IMR-90 (cell line): ENCODE results near the gene ANKS4B. TPM values are rescaled to one million over a fixed set of nuclear protein-coding genes. Genes with fewer than 3 reads are reported as not detected.

Source experiments
- ATAC-seq: fragments of 200-7000 bp; cut with Tn5 transposase; 2 replicates; pipeline ENCODE4 v1.9.1; 2020; ENCODE audit warnings: low read depth, mild to moderate bottlenecking, moderate library complexity
- BruUV-seq: library from RNA; stranded (reverse); fragments of 400-500 nt; replicated peaks from 2 replicates; lab custom pipeline; 2021; lab: Mats Ljungman, UMichigan
- CTCF ChIA-PET: fragments of 300-600 bp; formaldehyde crosslinking; extraction: SDS; loops from one replicate; lab custom pipeline; 2021; ENCODE audit warnings: antibody characterized with exemption; lab: Yijun Ruan, JAX
- POLR2A ChIA-PET: fragments of 300-600 bp; sonication (Branson Sonifier 250); formaldehyde crosslinking; loops from one replicate; lab custom pipeline; 2022; ENCODE audit warnings: antibody characterized with exemption; ENCODE audit not compliant: unreplicated experiment; lab: Charles Lee
- DNase-seq: peaks from one replicate; pipeline ENCODE4 v3.0.0; 2013
- H2AFZ ChIP-seq: replicated peaks from 2 replicates; pipeline ENCODE3; 2013; ENCODE audit warnings: low read length, mild to moderate bottlenecking; ENCODE audit not compliant: poor library complexity
- H2AK5ac ChIP-seq: 2 replicates; pipeline ENCODE4 v1.6.1; 2013; ENCODE audit warnings: low read depth, low read length, inconsistent platforms
- H2AK9ac ChIP-seq: replicated peaks from 2 replicates; pipeline ENCODE3; 2013; ENCODE audit warnings: mild to moderate bottlenecking, low read depth, low read length, moderate library complexity; ENCODE audit not compliant: poor library complexity
- H2BK120ac ChIP-seq: 2 replicates; pipeline ENCODE4 v1.6.1; 2013; ENCODE audit warnings: low read depth, low read length, inconsistent platforms
- H2BK15ac ChIP-seq: 3 replicates; pipeline ENCODE4 v1.6.1; 2013; ENCODE audit warnings: low read depth, low read length, inconsistent platforms
- H2BK20ac ChIP-seq: 2 replicates; pipeline ENCODE4 v1.6.1; 2013; ENCODE audit warnings: low read depth, mild to moderate bottlenecking, inconsistent platforms, low read length, moderate library complexity
- H2BK5ac ChIP-seq: 2 replicates; pipeline ENCODE4 v1.6.1; 2013; ENCODE audit warnings: mild to moderate bottlenecking, low read depth, low read length, inconsistent platforms; ENCODE audit not compliant: poor library complexity, severe bottlenecking
- H3K14ac ChIP-seq: replicated peaks from 2 replicates; pipeline ENCODE4 v1.6.1; 2013; ENCODE audit warnings: low read depth, low read length, inconsistent platforms
- H3K18ac ChIP-seq: 2 replicates; pipeline ENCODE4 v1.6.1; 2013; ENCODE audit warnings: low read depth, low read length, control low read depth
- H3K23ac ChIP-seq: 2 replicates; pipeline ENCODE4 v1.6.1; 2013; ENCODE audit warnings: low read depth, low read length, inconsistent platforms
- H3K27ac ChIP-seq: 2 replicates; pipeline ENCODE4 v1.5.1; 2013; ENCODE audit warnings: mild to moderate bottlenecking, control low read depth, low read length; ENCODE audit not compliant: insufficient read depth
- H3K27me3 ChIP-seq: 2 replicates; pipeline ENCODE4 v1.6.1; 2013; ENCODE audit warnings: low read length; ENCODE audit not compliant: control insufficient read depth, insufficient read depth
- H3K36me3 ChIP-seq: 2 replicates; pipeline ENCODE4 v1.6.1; 2013; ENCODE audit warnings: low read length, mixed read lengths; ENCODE audit not compliant: control insufficient read depth, insufficient read depth
- H3K4ac ChIP-seq: 2 replicates; pipeline ENCODE4 v1.6.1; 2013; ENCODE audit warnings: low read depth, low read length, inconsistent platforms
- H3K4me1 ChIP-seq: 2 replicates; pipeline ENCODE4 v1.6.1; 2013; ENCODE audit warnings: low read length, mixed read lengths; ENCODE audit not compliant: control insufficient read depth, insufficient read depth
- H3K4me2 ChIP-seq: 2 replicates; pipeline ENCODE4 v1.6.1; 2013; ENCODE audit warnings: low read depth, mild to moderate bottlenecking, control low read depth, low read length, moderate library complexity
- H3K4me3 ChIP-seq: 2 replicates; pipeline ENCODE4 v1.5.1; 2013; ENCODE audit warnings: low read depth, mild to moderate bottlenecking, control low read depth, low read length, moderate library complexity; ENCODE audit not compliant: insufficient read depth
- H3K56ac ChIP-seq: 2 replicates; pipeline ENCODE4 v1.6.1; 2013; ENCODE audit warnings: low read length, inconsistent platforms; ENCODE audit not compliant: insufficient read depth; ENCODE audit errors: extremely low read depth
- H3K79me1 ChIP-seq, 2 experiments: 2 replicates each; pipeline ENCODE4 v1.6.1; 2013; ENCODE audit warnings: low read length in 2 of 2, inconsistent platforms in 1 of 2, low read depth in 1 of 2
- H3K9ac ChIP-seq: 2 replicates; pipeline ENCODE4 v1.6.1; 2013; ENCODE audit warnings: low read depth, low read length, control low read depth
- H3K9me1 ChIP-seq: 2 replicates; pipeline ENCODE4 v1.6.1; 2013; ENCODE audit warnings: low read length, inconsistent platforms; ENCODE audit not compliant: insufficient read depth
- H3K9me3 ChIP-seq: 2 replicates; pipeline ENCODE4 v1.6.1; 2013; ENCODE audit warnings: low read length; ENCODE audit not compliant: control insufficient read depth, insufficient read depth
- H4K20me1 ChIP-seq: 2 replicates; pipeline ENCODE4 v1.6.1; 2013; ENCODE audit warnings: low read length, inconsistent platforms; ENCODE audit not compliant: insufficient read depth
- H4K5ac ChIP-seq: 2 replicates; pipeline ENCODE4 v1.6.1; 2013; ENCODE audit warnings: mild to moderate bottlenecking, low read depth, low read length, control low read depth
- H4K8ac ChIP-seq, 2 experiments: 2 replicates each; pipeline ENCODE4 v1.6.1; 2013; ENCODE audit warnings: low read depth in 2 of 2, low read length in 2 of 2, control low read depth in 1 of 2, inconsistent platforms in 1 of 2
- H4K91ac ChIP-seq: 2 replicates; pipeline ENCODE4 v1.6.1; 2013; ENCODE audit warnings: low read depth, low read length, inconsistent platforms; ENCODE audit not compliant: insufficient read depth
- BHLHE40 ChIP-seq: fragments of 150-350 bp; IDR thresholded peaks from 2 replicates; pipeline ENCODE4 v1.6.1; 2016; ENCODE audit warnings: mild to moderate bottlenecking, low read depth, low read length
- CEBPB ChIP-seq: IDR thresholded peaks from 2 replicates; pipeline ENCODE4 v1.6.1; 2012; ENCODE audit warnings: low read depth, low read length, improper control_type of control experiment
- CTCF ChIP-seq: conservative IDR thresholded peaks from 2 replicates; pipeline ENCODE4 v1.5.1; 2012; ENCODE audit warnings: mild to moderate bottlenecking, low read depth, low read length, improper control_type of control experiment
- FOS ChIP-seq: fragments of 150-350 bp; IDR thresholded peaks from 2 replicates; pipeline ENCODE4 v1.6.1; 2016; ENCODE audit warnings: low read depth, low read length
- MAFK ChIP-seq: IDR thresholded peaks from 2 replicates; pipeline ENCODE4 v1.6.1; 2012; ENCODE audit warnings: low read depth, low read length, improper control_type of control experiment
- MXI1 ChIP-seq: IDR thresholded peaks from 2 replicates; pipeline ENCODE4 v1.6.1; 2012; ENCODE audit warnings: low read depth, mild to moderate bottlenecking, low read length, moderate library complexity, borderline replicate concordance
- NFE2L2 ChIP-seq: fragments of 150-350 bp; IDR thresholded peaks from 2 replicates; pipeline ENCODE4 v1.6.1; 2016; ENCODE audit warnings: low read depth, mild to moderate bottlenecking, low read length
- POLR2A ChIP-seq: IDR thresholded peaks from 2 replicates; pipeline ENCODE4 v1.6.1; 2012; ENCODE audit warnings: mild to moderate bottlenecking, low read depth, low read length
- RAD21 ChIP-seq: IDR thresholded peaks from 2 replicates; pipeline ENCODE4 v1.6.1; 2012; ENCODE audit warnings: low read length, improper control_type of control experiment
- RCOR1 ChIP-seq: IDR thresholded peaks from 2 replicates; pipeline ENCODE4 v1.6.1; 2012; ENCODE audit warnings: mild to moderate bottlenecking, low read length, improper control_type of control experiment; ENCODE audit not compliant: insufficient replicate concordance
- RFX5 ChIP-seq: IDR thresholded peaks from 2 replicates; pipeline ENCODE4 v1.8.0; 2012; ENCODE audit warnings: low read depth, mild to moderate bottlenecking, low read length, moderate library complexity
- SMC3 ChIP-seq: fragments of 150-350 bp; IDR thresholded peaks from 2 replicates; pipeline ENCODE4 v1.6.1; 2016; ENCODE audit warnings: low read depth, mild to moderate bottlenecking, antibody characterized with exemption, low read length, moderate library complexity
- USF2 ChIP-seq: fragments of 150-350 bp; IDR thresholded peaks from 2 replicates; pipeline ENCODE4 v1.6.1; 2017; ENCODE audit warnings: mild to moderate bottlenecking, antibody characterized with exemption, low read length, low read depth
- WGBS, 2 experiments: methylation state at CpG; one replicate each; pipeline versions ENCODE4 v1.1.5 to v1.1.7; 2013; ENCODE audit warnings: missing lambda C conversion rate in 2 of 2; ENCODE audit not compliant: insufficient read length in 1 of 2; ENCODE audit errors: extremely low coverage in 2 of 2; 5-methylcytosine and 5-hydroxymethylcytosine counted together
- dilution Hi-C: fragments of 300-500 bp; cut with HindIII; formaldehyde crosslinking; loops from one replicate; pipeline ENCODE4 v1.14.3; 2018; ENCODE audit warnings: low sequenced_read_pairs; ENCODE audit not compliant: unreplicated experiment
- in situ Hi-C: fragments of 300-500 bp; cut with MboI; formaldehyde crosslinking; loops from 3 replicates; pipeline ENCODE4 v1.14.3; 2019; ENCODE audit warnings: low sequenced_read_pairs, inconsistent platforms, mixed read lengths
- intact Hi-C: fragments of 100-400 bp; cut with micrococcal nuclease; formaldehyde crosslinking; loops from 2 replicates; pipeline ENCODE4 v1.10.0; 2022
- polyA plus RNA-seq, 3 experiments: library from polyadenylated mRNA; depleted of rRNA; stranded (reverse); fragments of >200 nt; gene quantifications; 2 replicates each; pipeline ENCODE4 v1.2.3, GENCODE V29; 2012; ENCODE audit warnings: low replicate concordance in 1 of 3
- total RNA-seq: library from RNA; depleted of rRNA; stranded (reverse); fragments of >200 nt; gene quantifications from 2 replicates; pipeline ENCODE4 v1.2.3, GENCODE V29; 2012
- TF ChIP-seq, protein P1 (sequence below): fragments of 150-350 bp; IDR thresholded peaks from 2 replicates; pipeline ENCODE4 v1.6.1; 2016; ENCODE audit warnings: low read depth, mild to moderate bottlenecking, low read length, moderate library complexity, borderline replicate concordance

The ANKS4B gene
- total and polyA plus RNA-seq, 2 of the 4 experiments (the other 2 are of a cell fraction), result not detected

- CTCF ChIA-PET, result interaction anchor here (4.0 kb wide), 1 partner anchor 110 kb away, joined by 31 read pairs; no protein-coding TSS in a partner anchor
- Histone ChIP-seq H3K18ac (no peak overlapping the region), H3K79me1 (no peaks in the 10 kb centered on the region), H3K14ac (no peak overlapping the region), H3K36me3 (no peaks in the 10 kb centered on the region), H2AK5ac (no peak overlapping the region), H2BK5ac (no peak overlapping the region), H3K56ac (no peak overlapping the region), H3K4ac (no peak overlapping the region), H2BK20ac (no peak overlapping the region), H4K91ac (no peak overlapping the region), H2AK9ac (no peak overlapping the region), H3K9me1 (no peaks in the 10 kb centered on the region), H3K4me1 (peaks cover 6% of the 10 kb centered on the region), H2BK15ac (no peak overlapping the region), H3K23ac (no peak overlapping the region), H4K5ac (no peak overlapping the region), H3K27me3 (peaks cover 4% of the 10 kb centered on the region; the same call in 1 of the 2 replicates), H2BK120ac (no peak overlapping the region), H4K8ac (no peak overlapping the region), H3K4me3 (no peak overlapping the region), H3K9me3 (0 out of 2 replicates have a peak, but pooled peaks cover 4% of the 10 kb centered on the region), H3K27ac (no peak overlapping the region), H2AFZ (no peak overlapping the region), H3K4me2 (no peak overlapping the region), H4K20me1 (no peaks in the 10 kb centered on the region), H3K9ac (no peak overlapping the region)
- DNase-seq, result no peak
- no CpG with 5 or more reads among the region's 4 CpGs for WGBS, 2 experiments
- intact Hi-C loops (no loop called here), dilution Hi-C loops (no loop called here), in situ Hi-C loops (no loop called here)
- POLR2A ChIA-PET, result no interaction called here
- ATAC-seq, result no peak
- TF ChIP-seq NFE2L2, result no peak
- no peak for TF ChIP-seq RCOR1
- TF ChIP-seq USF2, result no peak
- no peak for TF ChIP-seq POLR2A
- TF ChIP-seq MAFK, result no peak
- TF ChIP-seq CTCF, result no peak
- no peak for TF ChIP-seq SMC3
- TF ChIP-seq, protein P1, sequence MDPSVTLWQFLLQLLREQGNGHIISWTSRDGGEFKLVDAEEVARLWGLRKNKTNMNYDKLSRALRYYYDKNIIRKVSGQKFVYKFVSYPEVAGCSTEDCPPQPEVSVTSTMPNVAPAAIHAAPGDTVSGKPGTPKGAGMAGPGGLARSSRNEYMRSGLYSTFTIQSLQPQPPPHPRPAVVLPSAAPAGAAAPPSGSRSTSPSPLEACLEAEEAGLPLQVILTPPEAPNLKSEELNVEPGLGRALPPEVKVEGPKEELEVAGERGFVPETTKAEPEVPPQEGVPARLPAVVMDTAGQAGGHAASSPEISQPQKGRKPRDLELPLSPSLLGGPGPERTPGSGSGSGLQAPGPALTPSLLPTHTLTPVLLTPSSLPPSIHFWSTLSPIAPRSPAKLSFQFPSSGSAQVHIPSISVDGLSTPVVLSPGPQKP, result no peak
- TF ChIP-seq FOS, result no peak
- TF ChIP-seq CEBPB, result no peak
- no peak for TF ChIP-seq RAD21
- no peak for TF ChIP-seq BHLHE40
- TF ChIP-seq MXI1, result no peak
- TF ChIP-seq RFX5, result no peak
- BruUV-seq, result no TSS peak
These were observed 43.5 kb upstream of the ANKS4B start for GRCh38 chr16:21190013-21190412.
